ENCODE results near the gene HEMK1. TPM values are rescaled to one million over a fixed set of nuclear protein-coding genes. Genes with fewer than 3 reads are reported as not detected.

The HEMK1 gene
- total RNA-seq, 4 donors from 2014 or later = 4.5 to 8.1 (median 7.5) TPM

DNA sequence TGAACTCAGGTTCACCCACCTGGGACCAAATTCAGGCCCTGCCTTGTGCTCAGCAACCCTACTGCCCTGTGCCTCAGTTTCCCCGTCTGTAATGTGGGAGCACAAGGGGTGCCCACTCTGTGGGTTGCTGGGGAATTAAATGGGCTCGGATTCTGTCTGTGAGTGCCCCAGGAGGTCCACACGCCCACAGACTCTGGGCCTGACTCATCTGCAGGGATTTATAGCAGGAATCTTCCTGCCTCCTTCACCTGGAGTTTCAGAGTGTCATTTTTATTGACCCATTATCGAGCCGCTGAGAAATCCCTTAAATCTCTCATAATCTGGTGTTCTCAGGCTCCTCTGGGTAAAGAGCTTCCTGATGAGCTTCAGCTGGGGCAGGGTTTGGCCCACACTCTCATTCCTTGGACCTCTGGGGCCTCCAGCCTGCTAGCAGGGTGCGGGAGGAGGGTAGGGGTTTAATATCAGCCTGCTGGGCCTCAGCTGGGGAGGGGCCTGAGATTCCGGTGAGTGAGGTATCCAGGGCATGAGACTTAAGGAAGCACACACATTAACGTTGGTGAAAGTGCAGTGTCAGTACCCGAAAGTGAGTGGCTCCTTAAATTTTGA, 18.2 kb upstream of the HEMK1 start:
- TF ChIP-seq, protein P1, sequence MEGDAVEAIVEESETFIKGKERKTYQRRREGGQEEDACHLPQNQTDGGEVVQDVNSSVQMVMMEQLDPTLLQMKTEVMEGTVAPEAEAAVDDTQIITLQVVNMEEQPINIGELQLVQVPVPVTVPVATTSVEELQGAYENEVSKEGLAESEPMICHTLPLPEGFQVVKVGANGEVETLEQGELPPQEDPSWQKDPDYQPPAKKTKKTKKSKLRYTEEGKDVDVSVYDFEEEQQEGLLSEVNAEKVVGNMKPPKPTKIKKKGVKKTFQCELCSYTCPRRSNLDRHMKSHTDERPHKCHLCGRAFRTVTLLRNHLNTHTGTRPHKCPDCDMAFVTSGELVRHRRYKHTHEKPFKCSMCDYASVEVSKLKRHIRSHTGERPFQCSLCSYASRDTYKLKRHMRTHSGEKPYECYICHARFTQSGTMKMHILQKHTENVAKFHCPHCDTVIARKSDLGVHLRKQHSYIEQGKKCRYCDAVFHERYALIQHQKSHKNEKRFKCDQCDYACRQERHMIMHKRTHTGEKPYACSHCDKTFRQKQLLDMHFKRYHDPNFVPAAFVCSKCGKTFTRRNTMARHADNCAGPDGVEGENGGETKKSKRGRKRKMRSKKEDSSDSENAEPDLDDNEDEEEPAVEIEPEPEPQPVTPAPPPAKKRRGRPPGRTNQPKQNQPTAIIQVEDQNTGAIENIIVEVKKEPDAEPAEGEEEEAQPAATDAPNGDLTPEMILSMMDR (IDR thresholded peaks at IDR 0.05 in 4 of 5, conservative IDR thresholded peaks at IDR 0.05 in 1 of 5) = no peak
- no peak for TF ChIP-seq POLR2A (IDR thresholded peaks at IDR 0.05)
- no peak for ATAC-seq
- no peak for DNase-seq
- Histone ChIP-seq H3K27ac (no peak overlapping the region), H3K9me3 (no peaks in the 10 kb centered on the region), H3K27me3 (no peaks in the 10 kb centered on the region), H3K4me3 (no peak overlapping the region), H3K4me1 (no peaks in the 10 kb centered on the region), H3K36me3 (no peaks in the 10 kb centered on the region)
- intact Hi-C loops (cut with DNase I; ENCODE audit: low total_unique reads) (no loop called here), in situ Hi-C loops (cut with MboI; ENCODE audit: low sequenced_read_pairs in 4 of 4) (no loop called here)

DNA sequence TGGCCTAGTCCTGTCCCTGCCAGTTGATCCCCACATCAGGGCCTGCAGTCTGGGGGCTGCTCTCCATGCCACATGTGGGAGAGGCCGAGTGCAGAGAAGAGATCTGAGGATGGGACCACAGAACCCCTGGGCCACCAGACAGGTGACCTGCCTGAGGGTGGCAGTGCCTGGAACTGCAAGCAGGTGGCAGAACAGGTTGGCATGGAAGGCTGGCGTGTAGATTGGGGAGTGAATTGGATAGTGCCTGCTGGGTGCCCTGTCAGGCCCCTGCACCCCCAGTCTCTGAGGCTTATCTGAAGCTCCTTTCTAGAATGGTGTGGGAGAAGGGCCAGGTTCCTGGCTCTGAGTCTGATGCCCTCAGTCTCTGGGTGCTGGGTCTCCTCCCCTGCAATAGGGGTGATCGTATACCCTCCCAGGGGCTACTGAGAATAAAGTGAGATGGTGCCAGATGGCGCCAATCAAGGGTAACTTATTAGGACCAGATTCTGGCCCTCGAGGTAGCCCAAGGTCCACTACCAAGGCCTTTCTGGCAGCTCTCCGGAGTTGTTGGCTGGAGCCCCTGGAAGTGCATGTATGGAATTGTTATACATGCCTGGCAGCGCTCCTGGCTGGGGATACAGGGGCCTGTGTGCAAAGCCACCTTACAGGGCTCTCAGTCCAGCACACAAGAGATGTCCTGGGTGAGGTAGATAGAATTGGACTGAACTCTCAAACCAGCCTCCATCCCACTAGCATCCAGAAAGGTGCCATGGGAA, 17.5 kb upstream of the HEMK1 start:
- H3K4me3 ChIP-seq = no peak overlapping the region
- no peak for DNase-seq
- intact Hi-C loops (cut with DNase I; ENCODE audit: low total_unique reads) = no loop called here

DNA sequence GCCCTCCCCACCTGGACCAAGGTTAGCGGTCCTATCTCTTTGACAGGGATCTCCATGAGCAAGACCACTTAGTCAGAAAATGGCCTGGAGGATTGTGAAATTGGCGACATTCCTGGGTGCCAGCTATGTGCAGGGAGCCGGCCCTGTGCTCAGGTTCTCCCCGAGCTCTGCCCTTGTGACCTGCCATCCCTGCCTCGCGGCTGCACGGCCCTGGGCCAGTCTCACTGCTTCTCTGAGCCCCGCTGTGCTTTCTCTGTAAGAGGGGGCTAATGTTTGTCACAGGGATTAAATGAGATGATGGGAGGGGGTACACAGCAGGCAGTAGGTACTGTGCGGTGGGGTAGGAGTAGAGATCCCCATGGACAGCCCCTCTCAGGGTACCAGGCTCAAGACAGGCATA, 16.7 kb upstream of the HEMK1 start:
- in situ Hi-C loops (cut with MboI; ENCODE audit: low sequenced_read_pairs in 4 of 4) = no loop called here
- no peaks in the 10 kb centered on the region for H3K27me3 ChIP-seq
- no peak for TF ChIP-seq POLR2A (IDR thresholded peaks at IDR 0.05)
- TF ChIP-seq, protein P1 (IDR thresholded peaks at IDR 0.05 in 4 of 5, conservative IDR thresholded peaks at IDR 0.05 in 1 of 5) = no peak
- H3K36me3 ChIP-seq = no peaks in the 10 kb centered on the region
- H3K27ac ChIP-seq = no peak overlapping the region
- intact Hi-C loops (cut with DNase I; ENCODE audit: low total_unique reads) = no loop called here
- no peak overlapping the region for H3K4me3 ChIP-seq
- DNase-seq = no peak
- no peaks in the 10 kb centered on the region for H3K4me1 ChIP-seq
- no peaks in the 10 kb centered on the region for H3K9me3 ChIP-seq
- ATAC-seq = no peak

More for the DNA sequence above, 17.5 kb upstream of the HEMK1 start:
- H3K27ac ChIP-seq = no peak overlapping the region
- in situ Hi-C loops (cut with MboI; ENCODE audit: low sequenced_read_pairs in 4 of 4) = no loop called here
- no peaks in the 10 kb centered on the region for H3K9me3 ChIP-seq
- TF ChIP-seq POLR2A (IDR thresholded peaks at IDR 0.05) = no peak
- no peak for ATAC-seq
- H3K27me3 ChIP-seq = no peaks in the 10 kb centered on the region
- no peaks in the 10 kb centered on the region for H3K36me3 ChIP-seq
- H3K4me1 ChIP-seq = no peaks in the 10 kb centered on the region

DNA sequence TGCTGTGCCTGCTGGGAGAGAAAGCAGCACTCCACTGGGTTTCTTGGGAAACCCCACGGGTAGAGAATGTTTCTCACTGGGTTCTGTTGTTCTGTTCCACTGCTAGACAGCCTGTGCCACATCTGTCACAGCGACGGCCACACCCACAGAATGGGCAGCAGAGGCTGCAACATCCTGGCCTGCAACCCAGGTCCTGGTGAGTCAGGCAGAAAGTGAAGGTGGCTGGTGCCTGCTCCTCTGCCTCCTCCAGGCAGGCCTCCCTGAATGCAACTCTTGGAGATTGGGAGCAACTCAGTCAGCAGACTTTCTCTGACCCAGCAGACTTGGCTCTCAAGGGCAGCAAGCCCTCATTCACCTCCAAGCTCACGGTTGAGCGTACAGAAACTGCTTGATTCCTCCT, 14.8 kb upstream of the HEMK1 start:
- no peak for DNase-seq
- no peak for ATAC-seq
- H3K27me3 ChIP-seq = no peaks in the 10 kb centered on the region
- H3K4me1 ChIP-seq = no peaks in the 10 kb centered on the region
- H3K9me3 ChIP-seq = no peaks in the 10 kb centered on the region
- no peak overlapping the region for H3K4me3 ChIP-seq
- intact Hi-C loops (cut with DNase I; ENCODE audit: low total_unique reads) (no loop called here), in situ Hi-C loops (cut with MboI; ENCODE audit: low sequenced_read_pairs in 4 of 4) (no loop called here)
- H3K36me3 ChIP-seq = no peaks in the 10 kb centered on the region
- no peak overlapping the region for H3K27ac ChIP-seq
- no peak for TF ChIP-seq POLR2A (IDR thresholded peaks at IDR 0.05)
- TF ChIP-seq, protein P1 (IDR thresholded peaks at IDR 0.05 in 4 of 5, conservative IDR thresholded peaks at IDR 0.05 in 1 of 5) = no peak

DNA sequence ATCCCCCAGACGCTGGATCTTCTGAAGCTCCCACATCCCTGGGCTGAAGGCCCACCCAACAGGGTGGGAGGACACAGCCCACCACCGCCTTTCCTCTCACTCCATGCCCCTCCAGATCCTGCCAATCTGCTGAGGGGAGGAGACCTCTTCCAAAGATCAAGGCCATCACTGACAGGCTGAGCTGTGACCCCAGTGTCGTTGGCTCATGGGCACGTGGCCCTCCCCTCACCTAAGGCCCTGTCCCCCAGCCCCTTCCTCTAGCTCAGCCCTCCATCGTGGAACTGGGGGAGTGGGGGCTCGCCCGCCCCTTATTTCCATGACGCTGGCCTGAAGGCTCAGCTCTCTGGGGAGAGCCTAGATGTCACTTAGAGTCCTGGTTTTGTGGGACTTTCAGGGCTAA, 12.2 kb upstream of the HEMK1 start:
- H3K4me3 ChIP-seq = no peak overlapping the region
- H3K9me3 ChIP-seq = no peaks in the 10 kb centered on the region
- no peaks in the 10 kb centered on the region for H3K4me1 ChIP-seq
- in situ Hi-C loops (cut with MboI; ENCODE audit: low sequenced_read_pairs in 4 of 4) = no loop called here
- ATAC-seq = no peak
- H3K27ac ChIP-seq = no peak overlapping the region
- no peak for DNase-seq
- no peaks in the 10 kb centered on the region for H3K27me3 ChIP-seq
- TF ChIP-seq POLR2A (IDR thresholded peaks at IDR 0.05) = no peak
- TF ChIP-seq, protein P1 (IDR thresholded peaks at IDR 0.05 in 4 of 5, conservative IDR thresholded peaks at IDR 0.05 in 1 of 5) = no peak
- intact Hi-C loops (cut with DNase I; ENCODE audit: low total_unique reads) = no loop called here
- no peaks in the 10 kb centered on the region for H3K36me3 ChIP-seq

All from gastrocnemius medialis (tissue), 4 donors.